Effector memory CD8-positive, alpha-beta T cell (primary cell): Measurements from ENCODE around the gene C1QL2.

Experiments
- ATAC-seq: fragments of 150-1000 bp; cut with Tn5 transposase; replicated peaks from 2 replicates; pipeline ENCODE4 v1.10.0; 2021; ENCODE audit warnings: mild to moderate bottlenecking, moderate library complexity
- DNase-seq, 3 experiments: peaks; one replicate each; pipeline ENCODE4 v3.0.0; 2021
- H3K27ac Mint-ChIP-seq, 2 donors: one replicate each; pipeline ENCODE4 v1.8.0; 2022; ENCODE audit warnings: mild to moderate bottlenecking in 2 of 2, mixed read lengths in 2 of 2, moderate library complexity in 2 of 2
- H3K27me3 Mint-ChIP-seq, 2 donors: one replicate each; pipeline ENCODE4 v1.8.0; 2022; ENCODE audit warnings: mixed read lengths in 2 of 2
- H3K36me3 Mint-ChIP-seq: one replicate; pipeline ENCODE4 v1.8.0; 2022; ENCODE audit warnings: mild to moderate bottlenecking, moderate library complexity, mixed read lengths; ENCODE audit not compliant: insufficient read depth
- H3K4me1 Mint-ChIP-seq, 2 donors: one replicate each; pipeline ENCODE4 v1.8.0; 2022; ENCODE audit warnings: low read depth in 2 of 2, mixed read lengths in 2 of 2
- H3K4me3 Mint-ChIP-seq, 2 donors: one replicate each; pipeline ENCODE4 v1.8.0; 2022; ENCODE audit warnings: mild to moderate bottlenecking in 2 of 2, mixed read lengths in 2 of 2, moderate library complexity in 2 of 2
- H3K9me3 Mint-ChIP-seq, 2 donors: one replicate each; pipeline ENCODE4 v1.8.0; 2022; ENCODE audit warnings: mixed read lengths in 2 of 2

C1QL2 gene

GRCh38 chr2:119117891-119118882 lies 40.4 kb downstream of the C1QL2 start:
- H3K9me3 Mint-ChIP-seq = no peaks in the 10 kb centered on the region
- ATAC-seq (no peak), DNase-seq (no peak)
- no peak overlapping the region for H3K4me3 Mint-ChIP-seq
- H3K27ac Mint-ChIP-seq = no peak overlapping the region
- H3K27me3 Mint-ChIP-seq = peaks cover 0 to 32% of the 10 kb centered on the region in 2 donors
- no peaks in the 10 kb centered on the region for H3K4me1 Mint-ChIP-seq
- H3K36me3 Mint-ChIP-seq = no peaks in the 10 kb centered on the region

GRCh38 chr2:119117408-119117807 lies 41.1 kb downstream of the C1QL2 start:
- no peaks in the 10 kb centered on the region for H3K36me3 Mint-ChIP-seq
- peaks cover 0 to 38% of the 10 kb centered on the region in 2 donors for H3K27me3 Mint-ChIP-seq
- H3K4me3 Mint-ChIP-seq = no peak overlapping the region
- ATAC-seq (no peak), DNase-seq (no peak)
- H3K9me3 Mint-ChIP-seq = no peaks in the 10 kb centered on the region
- no peaks in the 10 kb centered on the region for H3K4me1 Mint-ChIP-seq
- H3K27ac Mint-ChIP-seq = no peak overlapping the region

GRCh38 chr2:119116411-119117295 lies 41.9 kb downstream of the C1QL2 start:
- peaks cover 0 to 44% of the 10 kb centered on the region in 2 donors for H3K27me3 Mint-ChIP-seq
- H3K9me3 Mint-ChIP-seq = peaks cover 1 to 3% of the 10 kb centered on the region in 2 donors
- no peak overlapping the region for H3K4me3 Mint-ChIP-seq
- ATAC-seq (no peak), DNase-seq (no peak)
- H3K4me1 Mint-ChIP-seq = no peaks in the 10 kb centered on the region
- H3K36me3 Mint-ChIP-seq = no peaks in the 10 kb centered on the region
- H3K27ac Mint-ChIP-seq = no peak overlapping the region

- no peak for ATAC-seq
- no peak overlapping the region for H3K4me3 Mint-ChIP-seq
- peaks cover 7 to 13% of the 10 kb centered on the region in 2 donors for H3K9me3 Mint-ChIP-seq
- H3K36me3 Mint-ChIP-seq = no peaks in the 10 kb centered on the region
- DNase-seq = no peak
- H3K4me1 Mint-ChIP-seq = no peaks in the 10 kb centered on the region
- H3K27me3 Mint-ChIP-seq = peaks cover 5 to 36% of the 10 kb centered on the region in 2 donors
- H3K27ac Mint-ChIP-seq = no peak overlapping the region
These were observed 44.3 kb downstream of the C1QL2 start for GRCh38 chr2:119114266-119114665.

GRCh38 chr2:119113489-119113770 lies 45.1 kb downstream of the C1QL2 start:
- H3K4me3 Mint-ChIP-seq = no peak overlapping the region
- H3K4me1 Mint-ChIP-seq = no peaks in the 10 kb centered on the region
- H3K27me3 Mint-ChIP-seq = peaks cover 5 to 36% of the 10 kb centered on the region in 2 donors
- H3K27ac Mint-ChIP-seq = no peak overlapping the region
- H3K36me3 Mint-ChIP-seq = no peaks in the 10 kb centered on the region
- H3K9me3 Mint-ChIP-seq = peaks cover 7 to 13% of the 10 kb centered on the region in 2 donors
- no peak for ATAC-seq
- DNase-seq = no peak

GRCh38 chr2:119112770-119113488 lies 45.6 kb downstream of the C1QL2 start:
- no peak overlapping the region for H3K4me3 Mint-ChIP-seq
- H3K4me1 Mint-ChIP-seq = no peaks in the 10 kb centered on the region
- no peak for DNase-seq
- H3K9me3 Mint-ChIP-seq = peaks cover 7 to 13% of the 10 kb centered on the region in 2 donors
- no peaks in the 10 kb centered on the region for H3K36me3 Mint-ChIP-seq
- peaks cover 5 to 36% of the 10 kb centered on the region in 2 donors for H3K27me3 Mint-ChIP-seq
- no peak for ATAC-seq
- H3K27ac Mint-ChIP-seq = no peak overlapping the region

- H3K9me3 Mint-ChIP-seq = peaks cover 9 to 13% of the 10 kb centered on the region in 2 donors
- ATAC-seq = no peak
- no peak overlapping the region for H3K4me3 Mint-ChIP-seq
- no peak for DNase-seq
- H3K4me1 Mint-ChIP-seq = no peaks in the 10 kb centered on the region
- no peak overlapping the region for H3K27ac Mint-ChIP-seq
- no peaks in the 10 kb centered on the region for H3K36me3 Mint-ChIP-seq
- peaks cover 5 to 36% of the 10 kb centered on the region in 2 donors for H3K27me3 Mint-ChIP-seq
These were observed 46.3 kb downstream of the C1QL2 start for GRCh38 chr2:119112230-119112629.

- H3K27me3 Mint-ChIP-seq = peaks cover 5 to 36% of the 10 kb centered on the region in 2 donors
- H3K36me3 Mint-ChIP-seq = peaks cover 2% of the 10 kb centered on the region
- ATAC-seq = no peak
These were observed 47.2 kb downstream of the C1QL2 start for GRCh38 chr2:119111115-119111975.

GRCh38 chr2:119109866-119110265 lies 48.7 kb downstream of the C1QL2 start:
- Mint-ChIP-seq H3K4me1 (no peaks in the 10 kb centered on the region), H3K4me3 (no peak overlapping the region), H3K27me3 (peaks cover 5 to 36% of the 10 kb centered on the region in 2 donors), H3K9me3 (peaks cover 12 to 22% of the 10 kb centered on the region in 2 donors), H3K36me3 (peaks cover 2% of the 10 kb centered on the region), H3K27ac (no peak overlapping the region)
- no peak for ATAC-seq
- no peak for DNase-seq

More at GRCh38 chr2:119111115-119111975, 47.2 kb downstream of the C1QL2 start:
- Mint-ChIP-seq H3K27ac (no peak overlapping the region), H3K4me3 (no peak overlapping the region), H3K4me1 (no peaks in the 10 kb centered on the region), H3K9me3 (peaks cover 10 to 13% of the 10 kb centered on the region in 2 donors)
- DNase-seq = no peak

GRCh38 chr2:119108186-119108585 lies 50.4 kb downstream of the C1QL2 start:
- DNase-seq (no peak), ATAC-seq (no peak)
- peaks cover 16 to 29% of the 10 kb centered on the region in 2 donors for H3K9me3 Mint-ChIP-seq
- no peak overlapping the region for H3K4me3 Mint-ChIP-seq
- H3K4me1 Mint-ChIP-seq = no peaks in the 10 kb centered on the region
- peaks cover 2% of the 10 kb centered on the region for H3K36me3 Mint-ChIP-seq
- peaks cover 5 to 23% of the 10 kb centered on the region in 2 donors for H3K27me3 Mint-ChIP-seq
- H3K27ac Mint-ChIP-seq = no peak overlapping the region

GRCh38 chr2:119106301-119106897 lies 52.2 kb downstream of the C1QL2 start:
- Mint-ChIP-seq H3K36me3 (peaks cover 6% of the 10 kb centered on the region), H3K27me3 (peaks cover 5 to 6% of the 10 kb centered on the region in 2 donors), H3K4me1 (no peaks in the 10 kb centered on the region), H3K27ac (no peak overlapping the region), H3K9me3 (peaks cover 12 to 23% of the 10 kb centered on the region in 2 donors), H3K4me3 (no peak overlapping the region)
- DNase-seq (no peak), ATAC-seq (no peak)
